WTC11 (cell line): ENCODE data around the gene THAP3. TPM values are rescaled to one million over a fixed set of nuclear protein-coding genes. Genes with fewer than 3 reads are reported as not detected.

Source experiments
- ATAC-seq: fragments of 200-7000 bp; cut with Tn5 transposase; 2 replicates; pipeline ENCODE4 v1.10.0; 2021; ENCODE audit warnings: mild to moderate bottlenecking, moderate library complexity
- CTCF ChIA-PET: fragments of 300-600 bp; sonication (Branson Sonifier 250); formaldehyde crosslinking; loops from one replicate; lab custom pipeline; 2021; ENCODE audit warnings: antibody characterized with exemption; lab: Charles Lee
- POLR2A ChIA-PET: fragments of 350-600 bp; sonication (Branson Sonifier 250); formaldehyde crosslinking; loops from one replicate; lab custom pipeline; 2021; ENCODE audit warnings: antibody characterized with exemption; lab: Charles Lee
- DNase-seq: peaks from one replicate; pipeline ENCODE4 v3.0.0; 2021; ENCODE audit warnings: low spot score
- H3K27ac Mint-ChIP-seq: 2 replicates; pipeline ENCODE4 v1.8.0; 2021; ENCODE audit warnings: mixed read lengths
- H3K27me3 Mint-ChIP-seq: 2 replicates; pipeline ENCODE4 v1.8.0; 2021; ENCODE audit warnings: low read depth, mild to moderate bottlenecking, moderate library complexity, mixed read lengths
- H3K36me3 Mint-ChIP-seq: 2 replicates; pipeline ENCODE4 v1.8.0; 2021; ENCODE audit warnings: mixed read lengths
- H3K4me1 Mint-ChIP-seq: 2 replicates; pipeline ENCODE4 v1.8.0; 2022; ENCODE audit warnings: mixed read lengths
- H3K4me3 Mint-ChIP-seq: 2 replicates; pipeline ENCODE4 v1.8.0; 2021; ENCODE audit warnings: mild to moderate bottlenecking, moderate library complexity, mixed read lengths
- H3K9me3 Mint-ChIP-seq: 2 replicates; pipeline ENCODE4 v1.8.0; 2021; ENCODE audit warnings: mixed read lengths
- CBFB ChIP-seq: sonication (generic); formaldehyde crosslinking; IDR thresholded peaks from 2 replicates; pipeline ENCODE4 v1.8.1; 2022; ENCODE audit warnings: mild to moderate bottlenecking, low read depth, missing genetic modification reagents
- CREM ChIP-seq: sonication (generic); formaldehyde crosslinking; IDR thresholded peaks from 2 replicates; pipeline ENCODE4 v1.8.1; 2022; ENCODE audit warnings: mild to moderate bottlenecking, missing genetic modification reagents, moderate library complexity
- GABPB1 ChIP-seq: sonication (generic); formaldehyde crosslinking; IDR thresholded peaks from 2 replicates; pipeline ENCODE4 v1.8.1; 2023; ENCODE audit warnings: mild to moderate bottlenecking, missing genetic modification reagents
- NR1H2 ChIP-seq: sonication (generic); formaldehyde crosslinking; IDR thresholded peaks from 2 replicates; pipeline ENCODE4 v1.9.0; 2021; ENCODE audit warnings: mild to moderate bottlenecking, moderate library complexity, missing genetic modification reagents
- USF1 ChIP-seq: sonication (generic); formaldehyde crosslinking; IDR thresholded peaks from 2 replicates; pipeline ENCODE4 v1.8.0; 2022; ENCODE audit warnings: mild to moderate bottlenecking, missing genetic modification reagents
- total RNA-seq: library from RNA; stranded (reverse); gene quantifications from 3 replicates; pipeline ENCODE4 v1.2.3, GENCODE V29; 2021
- TF ChIP-seq, protein P1 (sequence below): sonication (generic); formaldehyde crosslinking; IDR thresholded peaks from 2 replicates; pipeline ENCODE4 v1.8.1; 2022; ENCODE audit warnings: mild to moderate bottlenecking, moderate library complexity, missing genetic modification reagents
- TF ChIP-seq, protein P2 (sequence below): sonication (generic); formaldehyde crosslinking; IDR thresholded peaks from 2 replicates; pipeline ENCODE4 v1.8.0; 2023; ENCODE audit warnings: missing genetic modification reagents, mild to moderate bottlenecking, borderline replicate concordance

The THAP3 gene
- total RNA-seq, 1 experiment from 2014 or later = 14.8 TPM

DNA sequence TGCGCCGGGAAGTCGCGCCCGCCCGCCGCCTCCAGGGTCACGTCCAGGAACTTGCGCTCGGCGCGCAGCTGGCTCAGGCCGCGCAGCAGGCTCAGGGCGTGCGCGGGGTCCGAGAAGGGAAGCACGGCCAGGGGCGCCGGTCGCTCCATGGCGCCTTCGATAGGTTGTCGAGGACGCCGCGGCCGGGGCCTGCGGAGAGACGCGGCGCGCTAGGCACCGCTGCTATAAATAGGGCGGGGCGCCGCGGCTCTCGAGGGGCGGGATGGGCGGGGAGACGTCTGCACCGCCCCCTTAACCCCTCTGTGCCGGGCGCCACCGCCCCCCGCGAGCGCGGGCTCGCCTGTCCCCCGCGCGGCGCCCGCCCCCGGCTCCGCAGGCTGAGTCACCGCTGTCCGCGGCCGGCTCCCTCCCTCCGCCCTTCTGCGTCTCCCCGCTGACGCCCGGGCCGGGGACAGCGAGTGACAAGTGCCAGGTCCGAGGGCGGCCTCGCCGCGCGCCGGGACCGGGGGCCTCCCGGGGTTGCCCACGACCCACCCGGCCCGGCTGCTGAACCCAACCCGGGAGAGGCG, 21.9 kb upstream of the THAP3 start, which contains the start of gene KLHL21 (continued):
- TF ChIP-seq, protein P1, sequence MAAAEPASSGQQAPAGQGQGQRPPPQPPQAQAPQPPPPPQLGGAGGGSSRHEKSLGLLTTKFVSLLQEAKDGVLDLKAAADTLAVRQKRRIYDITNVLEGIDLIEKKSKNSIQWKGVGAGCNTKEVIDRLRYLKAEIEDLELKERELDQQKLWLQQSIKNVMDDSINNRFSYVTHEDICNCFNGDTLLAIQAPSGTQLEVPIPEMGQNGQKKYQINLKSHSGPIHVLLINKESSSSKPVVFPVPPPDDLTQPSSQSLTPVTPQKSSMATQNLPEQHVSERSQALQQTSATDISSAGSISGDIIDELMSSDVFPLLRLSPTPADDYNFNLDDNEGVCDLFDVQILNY (CRISPR knock-in tag) = 0 out of 2 replicates have a peak, but pooled peaks have one; percentile 21
- no peak for TF ChIP-seq CREM (CRISPR knock-in tag)

- H3K27me3 Mint-ChIP-seq = no peaks in the 10 kb centered on the region; the same call in 1 of the 2 replicates
- peak overlapping the region; percentile 97 for H3K27ac Mint-ChIP-seq
- peaks cover 23% of the 10 kb centered on the region for H3K4me1 Mint-ChIP-seq
- ATAC-seq = peak; percentile 10
- DNase-seq = no peak
- ChIA-PET CTCF (interaction anchor here (0.6 to 2.3 kb wide), 15 partner anchors 10 to 474 kb away, joined by 3 to 10 read pairs (median 4); partner anchors contain the start of genes ACOT7, NOL9, PHF13 and TAS1R1), POLR2A (interaction anchor here (1.0 to 1.8 kb wide), 5 partner anchors 9 to 43 kb away, joined by 3 to 8 read pairs (median 5); partner anchors contain the start of genes THAP3 and ZBTB48)
- TF ChIP-seq, protein P2, sequence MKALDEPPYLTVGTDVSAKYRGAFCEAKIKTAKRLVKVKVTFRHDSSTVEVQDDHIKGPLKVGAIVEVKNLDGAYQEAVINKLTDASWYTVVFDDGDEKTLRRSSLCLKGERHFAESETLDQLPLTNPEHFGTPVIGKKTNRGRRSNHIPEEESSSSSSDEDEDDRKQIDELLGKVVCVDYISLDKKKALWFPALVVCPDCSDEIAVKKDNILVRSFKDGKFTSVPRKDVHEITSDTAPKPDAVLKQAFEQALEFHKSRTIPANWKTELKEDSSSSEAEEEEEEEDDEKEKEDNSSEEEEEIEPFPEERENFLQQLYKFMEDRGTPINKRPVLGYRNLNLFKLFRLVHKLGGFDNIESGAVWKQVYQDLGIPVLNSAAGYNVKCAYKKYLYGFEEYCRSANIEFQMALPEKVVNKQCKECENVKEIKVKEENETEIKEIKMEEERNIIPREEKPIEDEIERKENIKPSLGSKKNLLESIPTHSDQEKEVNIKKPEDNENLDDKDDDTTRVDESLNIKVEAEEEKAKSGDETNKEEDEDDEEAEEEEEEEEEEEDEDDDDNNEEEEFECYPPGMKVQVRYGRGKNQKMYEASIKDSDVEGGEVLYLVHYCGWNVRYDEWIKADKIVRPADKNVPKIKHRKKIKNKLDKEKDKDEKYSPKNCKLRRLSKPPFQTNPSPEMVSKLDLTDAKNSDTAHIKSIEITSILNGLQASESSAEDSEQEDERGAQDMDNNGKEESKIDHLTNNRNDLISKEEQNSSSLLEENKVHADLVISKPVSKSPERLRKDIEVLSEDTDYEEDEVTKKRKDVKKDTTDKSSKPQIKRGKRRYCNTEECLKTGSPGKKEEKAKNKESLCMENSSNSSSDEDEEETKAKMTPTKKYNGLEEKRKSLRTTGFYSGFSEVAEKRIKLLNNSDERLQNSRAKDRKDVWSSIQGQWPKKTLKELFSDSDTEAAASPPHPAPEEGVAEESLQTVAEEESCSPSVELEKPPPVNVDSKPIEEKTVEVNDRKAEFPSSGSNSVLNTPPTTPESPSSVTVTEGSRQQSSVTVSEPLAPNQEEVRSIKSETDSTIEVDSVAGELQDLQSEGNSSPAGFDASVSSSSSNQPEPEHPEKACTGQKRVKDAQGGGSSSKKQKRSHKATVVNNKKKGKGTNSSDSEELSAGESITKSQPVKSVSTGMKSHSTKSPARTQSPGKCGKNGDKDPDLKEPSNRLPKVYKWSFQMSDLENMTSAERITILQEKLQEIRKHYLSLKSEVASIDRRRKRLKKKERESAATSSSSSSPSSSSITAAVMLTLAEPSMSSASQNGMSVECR (CRISPR knock-in tag) = no peak
- TF ChIP-seq USF1 (CRISPR knock-in tag) (peak; percentile 28; the same call in 1 of the 2 replicates), CREM (CRISPR knock-in tag) (0 out of 2 replicates have a peak, but pooled peaks have one; percentile 23)
- peak overlapping the region; percentile 80 for H3K4me3 Mint-ChIP-seq
- no peaks in the 10 kb centered on the region for H3K36me3 Mint-ChIP-seq
- no peaks in the 10 kb centered on the region for H3K9me3 Mint-ChIP-seq
Observed at GRCh38 chr1:6603238-6603914, 21.3 kb upstream of the THAP3 start.

DNA sequence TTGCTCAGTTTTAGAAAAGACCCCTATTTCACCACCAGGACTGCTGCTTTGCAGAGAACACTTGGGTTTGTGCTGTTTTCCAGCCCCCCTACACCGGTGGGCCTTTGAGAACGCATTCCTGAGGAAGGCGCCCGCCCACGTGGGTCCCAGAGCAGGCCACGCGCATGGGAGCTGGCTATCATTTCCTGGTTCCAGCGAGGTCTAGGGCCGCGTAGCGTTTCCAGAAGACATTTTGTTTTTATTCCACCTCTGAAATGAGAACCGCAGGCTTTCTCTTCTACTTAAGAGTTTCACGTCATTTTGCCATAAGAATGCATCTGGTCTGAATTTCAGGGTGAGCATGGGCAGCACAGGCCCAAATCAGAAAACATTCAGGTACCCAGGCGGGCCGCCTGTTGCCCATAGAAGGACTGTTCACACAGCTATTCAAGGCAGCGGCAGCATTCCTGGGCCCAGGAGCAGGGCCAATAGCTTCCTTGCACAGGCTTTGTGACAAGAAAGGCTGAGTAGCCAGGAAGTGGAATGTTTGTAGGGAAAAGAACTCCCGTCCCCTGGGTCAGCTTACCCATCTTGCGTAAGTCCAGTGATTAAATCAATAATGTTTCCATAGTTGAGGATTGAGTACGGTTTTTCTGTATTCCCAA, 20.6 kb upstream of the THAP3 start:
- Mint-ChIP-seq H3K9me3 (no peaks in the 10 kb centered on the region), H3K27me3 (no peaks in the 10 kb centered on the region; the same call in 1 of the 2 replicates), H3K4me1 (peaks cover 23% of the 10 kb centered on the region), H3K4me3 (peak overlapping the region; percentile 80), H3K36me3 (no peaks in the 10 kb centered on the region), H3K27ac (peak overlapping the region; percentile 97)
- CTCF ChIA-PET = interaction anchor here (0.6 to 2.3 kb wide), 11 partner anchors 12 to 473 kb away, joined by 3 to 10 read pairs (median 4); partner anchors contain the start of genes ACOT7, NOL9 and TAS1R1
- POLR2A ChIA-PET = interaction anchor here (1.0 to 1.8 kb wide), 5 partner anchors 8 to 24 kb away, joined by 3 to 8 read pairs (median 5); partner anchors contain the start of genes THAP3 and ZBTB48
- ATAC-seq = peak; percentile 60
- peak; percentile 75 for DNase-seq
- no peak for TF ChIP-seq NR1H2 (CRISPR knock-in tag)
- TF ChIP-seq GABPB1 = peak; percentile 38; the same call in 1 of the 2 replicates
- no peak for TF ChIP-seq CBFB (CRISPR knock-in tag)
- no peak for TF ChIP-seq USF1 (CRISPR knock-in tag)
- TF ChIP-seq, all 79 proteins: peak for 1
